ENCODE data around the gene AKAP13. TPM values are rescaled to one million over a fixed set of nuclear protein-coding genes. Genes with fewer than 3 reads are reported as not detected.

AKAP13 gene
- total RNA-seq, 2 donors from 2014 or later: 228 to 273 TPM

DNA sequence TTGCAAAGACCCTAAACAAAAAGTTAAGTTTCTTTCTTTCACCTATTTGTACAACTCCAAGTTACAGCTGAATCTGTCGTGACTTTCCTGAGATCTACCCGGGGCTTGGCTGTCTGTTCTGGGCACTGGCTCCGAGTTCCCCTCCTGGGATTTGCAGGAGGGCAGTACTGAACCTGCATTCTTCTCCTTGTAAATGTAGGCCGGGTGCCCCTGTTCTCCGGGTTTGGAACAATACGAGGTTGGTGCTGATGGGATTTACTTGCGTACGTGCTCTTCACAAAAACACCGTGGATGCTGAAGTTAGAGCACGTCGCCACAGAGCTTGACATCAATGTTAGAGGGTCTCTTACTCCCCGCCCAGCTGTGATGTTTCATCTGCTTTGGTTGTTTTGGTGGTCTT is 366.2 kb downstream of the AKAP13 start:
- ATAC-seq (ENCODE audit: insufficient number of reproducible peaks, low FRiP score, low read depth) (no peak), DNase-seq (ENCODE audit: low spot score) (no peak)
- H3K27ac ChIP-seq: no peak overlapping the region
- no peaks in the 10 kb centered on the region for H3K9me3 ChIP-seq
- no peak overlapping the region for H3K4me3 ChIP-seq
- TF ChIP-seq, protein P1, sequence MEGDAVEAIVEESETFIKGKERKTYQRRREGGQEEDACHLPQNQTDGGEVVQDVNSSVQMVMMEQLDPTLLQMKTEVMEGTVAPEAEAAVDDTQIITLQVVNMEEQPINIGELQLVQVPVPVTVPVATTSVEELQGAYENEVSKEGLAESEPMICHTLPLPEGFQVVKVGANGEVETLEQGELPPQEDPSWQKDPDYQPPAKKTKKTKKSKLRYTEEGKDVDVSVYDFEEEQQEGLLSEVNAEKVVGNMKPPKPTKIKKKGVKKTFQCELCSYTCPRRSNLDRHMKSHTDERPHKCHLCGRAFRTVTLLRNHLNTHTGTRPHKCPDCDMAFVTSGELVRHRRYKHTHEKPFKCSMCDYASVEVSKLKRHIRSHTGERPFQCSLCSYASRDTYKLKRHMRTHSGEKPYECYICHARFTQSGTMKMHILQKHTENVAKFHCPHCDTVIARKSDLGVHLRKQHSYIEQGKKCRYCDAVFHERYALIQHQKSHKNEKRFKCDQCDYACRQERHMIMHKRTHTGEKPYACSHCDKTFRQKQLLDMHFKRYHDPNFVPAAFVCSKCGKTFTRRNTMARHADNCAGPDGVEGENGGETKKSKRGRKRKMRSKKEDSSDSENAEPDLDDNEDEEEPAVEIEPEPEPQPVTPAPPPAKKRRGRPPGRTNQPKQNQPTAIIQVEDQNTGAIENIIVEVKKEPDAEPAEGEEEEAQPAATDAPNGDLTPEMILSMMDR (IDR thresholded peaks at IDR 0.05): no peak
- peaks cover 9 to 38% of the 10 kb centered on the region in 2 donors for H3K4me1 ChIP-seq (ENCODE audit: control insufficient read depth in 1 of 2, low read depth in 2 of 2)
- no peaks in the 10 kb centered on the region for H3K27me3 ChIP-seq (replicated peaks; ENCODE audit: insufficient read depth)
- peaks cover 43% of the 10 kb centered on the region for H3K36me3 ChIP-seq

DNA sequence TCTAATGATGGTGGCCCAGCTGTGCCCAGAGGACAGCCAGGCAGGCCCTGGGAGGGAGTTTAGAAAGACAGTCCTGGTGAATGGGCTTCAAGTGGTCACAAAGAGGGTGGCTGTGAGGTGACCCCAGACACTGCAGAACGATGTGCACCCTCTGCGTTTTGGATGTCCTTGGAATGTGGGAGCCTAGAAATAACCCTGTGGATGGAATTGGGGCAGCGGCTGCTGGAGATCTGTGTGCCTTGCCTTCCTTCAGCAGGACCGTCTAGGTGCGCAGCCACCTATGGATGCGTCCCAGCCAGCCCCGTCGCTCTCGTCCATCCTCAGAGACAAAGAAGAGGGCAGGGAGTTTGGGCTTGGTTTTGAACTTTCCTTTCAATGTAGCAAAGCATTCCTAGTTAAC is 367.8 kb downstream of the AKAP13 start:
- peaks cover 0 to 34% of the 10 kb centered on the region in 2 donors for H3K4me1 ChIP-seq (ENCODE audit: control insufficient read depth in 1 of 2, low read depth in 2 of 2)
- no peak overlapping the region for H3K27ac ChIP-seq
- TF ChIP-seq, protein P1 (IDR thresholded peaks at IDR 0.05): no peak
- no peaks in the 10 kb centered on the region for H3K27me3 ChIP-seq (replicated peaks; ENCODE audit: insufficient read depth)
- no peak for ATAC-seq (ENCODE audit: insufficient number of reproducible peaks, low FRiP score, low read depth)
- H3K36me3 ChIP-seq: peaks cover 43% of the 10 kb centered on the region
- H3K4me3 ChIP-seq: no peak overlapping the region
- H3K9me3 ChIP-seq: no peaks in the 10 kb centered on the region
- no peak for DNase-seq (ENCODE audit: low spot score)

DNA sequence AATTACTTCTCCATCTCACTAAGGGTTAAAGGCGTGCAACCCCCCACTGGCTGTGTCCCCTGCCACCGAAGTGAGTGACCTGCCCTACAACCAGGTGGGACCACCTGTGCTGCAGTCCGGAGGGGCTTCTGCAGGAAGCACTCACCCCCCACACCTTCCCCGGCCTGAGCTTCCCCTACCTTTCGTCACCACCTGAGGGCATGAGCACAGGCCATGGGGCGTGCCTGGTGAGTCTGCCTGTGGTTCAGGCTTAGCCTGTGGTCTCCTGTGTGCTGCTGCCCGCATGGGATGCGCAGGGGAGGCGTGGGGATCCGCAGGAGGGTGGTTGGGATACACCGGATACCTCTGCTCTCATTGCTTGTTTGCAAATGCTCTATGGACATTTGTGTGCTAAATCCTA is 368.3 kb downstream of the AKAP13 start:
- DNase-seq (ENCODE audit: low spot score) (no peak), ATAC-seq (ENCODE audit: insufficient number of reproducible peaks, low FRiP score, low read depth) (no peak)
- H3K27ac ChIP-seq: no peak overlapping the region
- H3K36me3 ChIP-seq: peaks cover 37% of the 10 kb centered on the region
- H3K4me3 ChIP-seq: no peak overlapping the region
- peaks cover 0 to 34% of the 10 kb centered on the region in 2 donors for H3K4me1 ChIP-seq (ENCODE audit: control insufficient read depth in 1 of 2, low read depth in 2 of 2)
- TF ChIP-seq, protein P1 (IDR thresholded peaks at IDR 0.05): no peak
- no peaks in the 10 kb centered on the region for H3K9me3 ChIP-seq
- no peaks in the 10 kb centered on the region for H3K27me3 ChIP-seq (replicated peaks; ENCODE audit: insufficient read depth)

DNA sequence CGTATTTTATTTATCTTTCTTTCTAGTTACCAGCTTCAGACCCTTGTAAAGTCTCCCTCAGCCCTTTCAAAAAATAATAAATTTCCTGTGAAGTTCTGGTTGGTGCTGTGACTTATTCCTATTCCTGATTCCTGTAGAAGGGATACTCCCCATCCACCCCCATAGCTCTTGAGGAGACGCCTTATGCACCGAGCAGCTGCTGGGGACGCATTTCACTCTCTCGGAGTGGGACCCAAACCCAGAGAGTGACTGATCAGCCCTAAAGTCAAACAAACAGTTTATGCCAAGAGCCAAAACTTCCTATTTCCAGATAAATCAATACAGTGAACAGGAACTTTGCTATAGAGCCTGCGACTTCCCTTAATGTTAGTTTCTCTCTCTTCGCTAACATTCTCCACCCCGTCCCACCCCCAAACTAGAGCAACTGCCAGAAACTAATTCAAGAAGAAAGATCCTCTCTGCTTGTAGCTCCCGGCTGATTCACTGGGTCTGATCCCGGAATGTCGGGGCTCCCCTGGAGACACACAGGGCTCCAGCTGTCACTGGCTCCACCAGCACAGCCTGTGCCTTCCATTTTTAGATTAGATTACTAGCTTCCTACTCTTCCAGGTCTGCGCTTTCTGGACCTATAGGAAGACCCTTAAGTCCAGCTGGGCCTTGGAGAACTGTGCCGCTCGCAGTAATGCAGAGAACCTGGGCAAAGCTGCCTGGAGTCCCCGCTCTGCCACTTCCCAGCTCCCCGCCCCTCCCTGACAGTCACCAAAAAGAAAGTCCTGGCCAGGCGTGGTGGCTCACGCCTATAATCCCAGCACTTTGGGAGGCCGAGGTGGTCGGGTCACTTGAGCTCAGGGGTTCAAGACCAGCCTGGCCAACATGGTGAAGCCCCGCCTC is 369.1 kb downstream of the AKAP13 start:
- no peak for DNase-seq (ENCODE audit: low spot score)
- no peak for ATAC-seq (ENCODE audit: insufficient number of reproducible peaks, low FRiP score, low read depth)
- peak overlapping the region; percentile 60 for H3K4me3 ChIP-seq
- peak overlapping the region; percentile 46 to 56 for H3K27ac ChIP-seq
- TF ChIP-seq, protein P1 (IDR thresholded peaks at IDR 0.05): no peak
- peaks cover 29% of the 10 kb centered on the region for H3K36me3 ChIP-seq
- H3K9me3 ChIP-seq: no peaks in the 10 kb centered on the region
- peaks cover 0 to 34% of the 10 kb centered on the region in 2 donors for H3K4me1 ChIP-seq (ENCODE audit: control insufficient read depth in 1 of 2, low read depth in 2 of 2)
- H3K27me3 ChIP-seq (replicated peaks; ENCODE audit: insufficient read depth): no peaks in the 10 kb centered on the region

DNA sequence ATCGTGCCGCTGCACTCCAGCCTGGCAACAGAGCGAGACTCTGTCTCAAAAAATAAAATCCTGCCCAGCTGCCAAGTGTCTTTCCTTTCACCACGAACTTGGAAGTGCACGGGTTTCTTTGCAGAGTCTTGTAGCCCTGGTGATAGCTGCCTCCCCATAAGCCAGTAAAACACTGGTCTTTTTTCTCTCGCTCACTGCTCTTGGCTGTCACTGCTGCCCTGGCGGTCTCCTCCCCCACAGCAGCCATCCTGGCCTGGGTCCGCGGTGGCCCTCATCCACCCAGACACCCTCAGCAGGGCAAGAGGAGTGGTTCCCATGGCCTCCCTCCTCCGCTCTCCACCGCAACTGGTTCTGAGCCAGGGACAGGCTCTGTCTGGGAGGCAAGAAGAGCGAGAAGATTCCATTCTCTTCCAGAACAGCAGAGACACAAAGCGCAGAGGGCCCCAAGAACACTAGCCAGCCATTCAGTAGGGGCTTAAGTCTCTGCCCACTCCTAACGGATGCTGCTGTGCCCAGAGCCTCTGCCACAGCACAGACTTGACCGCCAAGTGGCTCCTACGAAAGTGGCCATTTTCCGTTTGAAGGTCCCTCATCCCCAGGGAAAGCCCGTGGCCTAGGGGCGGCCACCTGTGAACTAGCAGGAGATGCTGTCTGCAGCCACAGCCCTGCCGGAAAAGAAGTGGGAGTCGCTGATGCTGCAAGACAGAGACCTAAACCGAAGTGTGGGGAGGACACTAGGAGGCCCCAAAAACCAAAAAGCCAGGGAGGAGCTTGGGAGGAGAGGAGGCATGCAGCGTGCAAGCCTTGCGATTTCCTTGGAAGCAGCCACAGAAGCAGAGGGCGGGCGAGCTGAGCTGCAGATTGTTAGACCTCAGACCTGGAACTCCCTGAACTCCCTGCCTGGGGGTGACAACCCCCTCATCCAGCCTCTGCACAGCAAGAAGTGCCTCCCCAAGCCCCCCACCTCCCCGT is 370.2 kb downstream of the AKAP13 start:
- H3K4me3 ChIP-seq: peak overlapping the region; percentile 60
- peaks cover 18% of the 10 kb centered on the region for H3K36me3 ChIP-seq
- H3K9me3 ChIP-seq: no peaks in the 10 kb centered on the region
- ATAC-seq (ENCODE audit: insufficient number of reproducible peaks, low FRiP score, low read depth): no peak
- peak overlapping the region; percentile 46 to 56 for H3K27ac ChIP-seq
- H3K4me1 ChIP-seq (ENCODE audit: control insufficient read depth in 1 of 2, low read depth in 2 of 2): peaks cover 0 to 39% of the 10 kb centered on the region in 2 donors
- TF ChIP-seq, protein P1 (IDR thresholded peaks at IDR 0.05): peak; percentile 9
- no peak for DNase-seq (ENCODE audit: low spot score)
- no peaks in the 10 kb centered on the region for H3K27me3 ChIP-seq (replicated peaks; ENCODE audit: insufficient read depth)

Measured in thoracic aorta (tissue), 2 donors.